ENCODE data around the gene SLC25A38.

GRCh38 chr3:39410893-39411292 is 27.7 kb downstream of the SLC25A38 start:
- no peak for TF ChIP-seq CTCF (IDR thresholded peaks at IDR 0.05; ENCODE audit: insufficient read depth, low read depth, low read length)
- no peak for TF ChIP-seq EZH2 (IDR thresholded peaks at IDR 0.05; ENCODE audit: insufficient read depth, low read length)
